Mesodermal cell (in vitro differentiated cells): ENCODE data around the gene TSPAN2.
A peak's percentile ranks its signal among the peaks of the same experiment; 100 is the strongest.

Experiments
- H3K27ac ChIP-seq: 2 replicates; pipeline ENCODE4 v1.7.0; 2013; ENCODE audit warnings: mild to moderate bottlenecking, low read depth, low read length, moderate library complexity; ENCODE audit not compliant: severe bottlenecking
- H3K36me3 ChIP-seq: 2 replicates; pipeline ENCODE4 v1.7.1; 2013; ENCODE audit warnings: mild to moderate bottlenecking, low read length, moderate library complexity; ENCODE audit not compliant: control insufficient read depth, insufficient read depth
- H3K4me1 ChIP-seq: one replicate; pipeline ENCODE4 v1.7.1; 2013; ENCODE audit warnings: mild to moderate bottlenecking, low read length; ENCODE audit not compliant: insufficient read depth, control insufficient read depth, poor library complexity, severe bottlenecking
- H3K4me3 ChIP-seq: 2 replicates; pipeline ENCODE4 v1.7.0; 2013; ENCODE audit warnings: low read length, control low read depth, mild to moderate bottlenecking; ENCODE audit not compliant: insufficient read depth, poor library complexity, severe bottlenecking; ENCODE audit errors: extremely low read depth
- H3K9me3 ChIP-seq: 2 replicates; pipeline ENCODE4 v1.7.1; 2013; ENCODE audit warnings: mild to moderate bottlenecking, low read length, moderate library complexity; ENCODE audit not compliant: control insufficient read depth
- WGBS, 2 experiments: methylation state at CpG; one replicate each; pipeline ENCODE4 v1.1.5; 2013; ENCODE audit warnings: missing lambda C conversion rate in 2 of 2; ENCODE audit not compliant: insufficient coverage in 2 of 2; 5-methylcytosine and 5-hydroxymethylcytosine counted together

TSPAN2 gene

DNA sequence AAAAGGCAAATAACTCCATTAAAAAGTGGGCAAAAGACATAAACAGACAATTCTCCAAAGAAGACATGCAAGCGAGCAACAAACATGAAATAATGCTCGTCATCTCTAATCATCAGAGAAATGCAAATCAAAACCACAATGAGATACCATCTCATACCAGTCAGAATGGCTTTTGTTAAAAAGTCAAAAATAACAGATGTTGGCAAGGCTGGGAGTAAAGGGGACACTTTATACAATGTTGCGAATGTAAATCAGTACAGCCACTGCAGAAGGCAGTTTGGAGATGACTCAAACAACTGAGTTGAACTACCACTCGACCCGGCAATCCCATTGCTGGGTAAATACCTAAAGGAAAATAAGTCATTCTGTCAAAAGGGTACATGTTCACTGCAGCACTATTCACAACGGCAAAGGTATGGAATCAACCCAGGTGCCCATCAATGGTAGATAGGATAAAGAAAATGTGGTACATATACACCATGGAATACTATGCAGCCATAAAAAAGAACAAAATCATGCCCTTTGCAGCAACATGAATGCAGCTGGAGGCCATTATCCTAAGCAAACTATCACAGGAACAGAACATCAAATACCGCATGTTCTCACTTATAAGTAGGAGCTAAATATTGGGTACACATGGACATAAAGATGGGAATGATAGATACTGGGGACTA, 25.9 kb downstream of the TSPAN2 start:
- H3K9me3 ChIP-seq: no peaks in the 10 kb centered on the region
- no peak overlapping the region for H3K27ac ChIP-seq
- H3K4me3 ChIP-seq: no peak overlapping the region
- no peaks in the 10 kb centered on the region for H3K36me3 ChIP-seq
- 92 to 100% methylated on average over 4 to 5 of the region's 7 CpGs for WGBS, 2 experiments
- no peaks in the 10 kb centered on the region for H3K4me1 ChIP-seq

GRCh38 chr1:115062542-115063004, 26.7 kb downstream of the TSPAN2 start:
- no peaks in the 10 kb centered on the region for H3K36me3 ChIP-seq
- no peak overlapping the region for H3K4me3 ChIP-seq
- no peak overlapping the region for H3K27ac ChIP-seq
- no peaks in the 10 kb centered on the region for H3K9me3 ChIP-seq
- H3K4me1 ChIP-seq: peaks cover under 1% of the 10 kb centered on the region
- WGBS, 2 experiments: 66 to 82% methylated on average over 4 to 5 of the region's 7 CpGs

DNA sequence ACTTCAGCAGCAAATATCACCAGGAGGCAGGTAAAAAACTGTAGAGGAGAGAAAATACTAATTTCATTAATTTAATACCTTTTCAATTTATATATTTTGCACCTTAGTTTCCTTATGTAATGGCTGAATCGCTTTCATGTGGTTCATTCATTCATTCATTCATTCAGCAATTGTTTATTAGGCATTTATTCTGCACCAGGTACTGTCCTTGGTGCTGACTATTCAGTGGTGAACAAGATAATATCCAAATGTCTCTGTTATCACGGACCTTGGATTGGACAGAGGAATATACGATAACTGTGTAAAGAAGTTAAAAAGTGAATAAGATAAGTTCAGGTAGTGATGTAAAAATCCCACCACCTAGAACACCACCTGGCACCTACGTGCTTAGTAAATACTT, 28.8 kb downstream of the TSPAN2 start:
- H3K9me3 ChIP-seq: no peaks in the 10 kb centered on the region
- H3K4me3 ChIP-seq: no peak overlapping the region
- H3K36me3 ChIP-seq: no peaks in the 10 kb centered on the region
- 62% methylated on average over 2 of the region's 4 CpGs; no CpG with 5 or more reads in 1 of the 2 experiments for WGBS, 2 experiments
- H3K27ac ChIP-seq: no peak overlapping the region
- H3K4me1 ChIP-seq: peaks cover 7% of the 10 kb centered on the region

DNA sequence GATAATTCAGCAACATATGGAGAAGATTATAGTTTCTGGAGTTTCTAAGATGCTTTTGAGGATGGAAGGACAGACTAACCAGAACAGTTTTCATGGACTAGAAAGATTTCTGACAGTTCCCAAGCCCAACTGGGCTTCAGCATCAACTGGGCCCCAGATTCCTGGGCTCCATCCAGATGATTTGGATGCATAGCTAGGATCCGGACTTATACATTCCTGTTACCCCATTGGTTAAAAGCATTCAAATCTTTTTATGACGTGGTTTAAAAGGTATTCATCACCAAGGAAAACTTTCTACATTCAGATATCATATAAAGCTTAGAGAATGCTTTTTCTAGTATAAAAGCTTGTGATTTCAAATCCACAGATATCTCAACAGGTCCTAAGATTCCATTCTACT, 30.0 kb downstream of the TSPAN2 start:
- no peaks in the 10 kb centered on the region for H3K9me3 ChIP-seq
- H3K27ac ChIP-seq: no peak overlapping the region
- H3K4me3 ChIP-seq: no peak overlapping the region
- no peaks in the 10 kb centered on the region for H3K36me3 ChIP-seq
- peaks cover 7% of the 10 kb centered on the region for H3K4me1 ChIP-seq
- 80% methylated on average over 1 of the region's 2 CpGs; no CpG with 5 or more reads in 1 of the 2 experiments for WGBS, 2 experiments

- Histone ChIP-seq H3K27ac (no peak overlapping the region), H3K4me1 (peaks cover 7% of the 10 kb centered on the region), H3K36me3 (no peaks in the 10 kb centered on the region), H3K9me3 (no peaks in the 10 kb centered on the region), H3K4me3 (no peak overlapping the region)
- 88 to 90% methylated on average over 5 to 6 of the region's 6 CpGs for WGBS, 2 experiments
Measured at GRCh38 chr1:115057661-115058254, 31.5 kb downstream of the TSPAN2 start.

DNA sequence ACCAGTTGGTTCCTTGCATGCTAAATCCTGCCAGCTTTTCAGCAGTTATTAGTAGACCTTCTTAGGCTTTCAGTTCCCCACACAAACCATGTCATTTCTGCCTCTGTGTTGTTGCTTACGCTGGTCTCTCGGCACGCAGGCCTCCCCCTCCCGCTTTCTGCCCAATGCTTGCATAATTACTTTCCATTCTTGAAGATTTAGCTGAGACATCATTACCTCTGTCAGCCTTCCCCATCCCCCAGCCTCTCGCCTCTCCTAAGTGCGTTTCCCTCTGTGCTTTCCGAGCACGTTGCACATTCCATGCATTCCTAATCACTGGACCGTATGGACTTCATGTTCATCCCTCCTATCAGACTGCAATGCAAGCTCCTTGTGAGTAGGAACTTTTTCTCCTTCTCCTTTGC, 32.9 kb downstream of the TSPAN2 start:
- 35 to 43% methylated on average over 9 of the region's 9 CpGs for WGBS, 2 experiments
- H3K4me1 ChIP-seq: peaks cover 7% of the 10 kb centered on the region
- no peaks in the 10 kb centered on the region for H3K9me3 ChIP-seq
- peak overlapping the region; percentile 48 for H3K27ac ChIP-seq
- H3K4me3 ChIP-seq: no peak overlapping the region
- no peaks in the 10 kb centered on the region for H3K36me3 ChIP-seq

- 54 to 69% methylated on average over 3 to 4 of the region's 9 CpGs for WGBS, 2 experiments
- H3K9me3 ChIP-seq: no peaks in the 10 kb centered on the region
- H3K4me3 ChIP-seq: no peak overlapping the region
- peaks cover 7% of the 10 kb centered on the region for H3K4me1 ChIP-seq
- H3K36me3 ChIP-seq: no peaks in the 10 kb centered on the region
- H3K27ac ChIP-seq: no peak overlapping the region
Measured at GRCh38 chr1:115052454-115053083, 36.7 kb downstream of the TSPAN2 start.

DNA sequence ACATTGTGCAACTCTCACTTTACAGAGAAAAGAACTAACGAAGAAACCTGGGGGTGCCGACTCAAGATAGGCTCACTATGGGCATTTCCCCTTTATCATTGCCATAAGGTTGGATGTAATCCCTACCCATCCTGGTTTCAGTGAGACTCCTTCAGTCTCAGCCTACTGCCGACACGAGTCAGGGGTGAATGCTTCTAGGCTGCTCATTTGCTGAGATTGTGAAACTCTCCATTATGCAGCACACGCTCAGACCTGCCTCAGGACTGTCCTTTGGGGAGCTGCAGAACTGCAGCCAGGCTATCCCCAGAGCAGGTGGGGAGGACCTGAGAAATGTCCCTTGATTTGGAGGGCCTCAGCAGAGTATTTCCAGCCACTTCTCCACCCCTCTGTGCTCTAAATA, 37.5 kb downstream of the TSPAN2 start:
- Histone ChIP-seq H3K4me1 (no peaks in the 10 kb centered on the region), H3K27ac (no peak overlapping the region), H3K9me3 (no peaks in the 10 kb centered on the region), H3K36me3 (no peaks in the 10 kb centered on the region), H3K4me3 (no peak overlapping the region)
- 87 to 93% methylated on average over 3 to 5 of the region's 5 CpGs for WGBS, 2 experiments

- Histone ChIP-seq H3K27ac (no peak overlapping the region), H3K4me1 (no peaks in the 10 kb centered on the region), H3K9me3 (no peaks in the 10 kb centered on the region), H3K4me3 (no peak overlapping the region), H3K36me3 (no peaks in the 10 kb centered on the region)
Measured at GRCh38 chr1:115046751-115047150, 42.6 kb downstream of the TSPAN2 start.

- Histone ChIP-seq H3K4me1 (peaks cover 16% of the 10 kb centered on the region), H3K9me3 (no peaks in the 10 kb centered on the region), H3K4me3 (no peak overlapping the region), H3K36me3 (no peaks in the 10 kb centered on the region), H3K27ac (no peak overlapping the region)
Measured at GRCh38 chr1:115041654-115042053, 47.6 kb downstream of the TSPAN2 start.

DNA sequence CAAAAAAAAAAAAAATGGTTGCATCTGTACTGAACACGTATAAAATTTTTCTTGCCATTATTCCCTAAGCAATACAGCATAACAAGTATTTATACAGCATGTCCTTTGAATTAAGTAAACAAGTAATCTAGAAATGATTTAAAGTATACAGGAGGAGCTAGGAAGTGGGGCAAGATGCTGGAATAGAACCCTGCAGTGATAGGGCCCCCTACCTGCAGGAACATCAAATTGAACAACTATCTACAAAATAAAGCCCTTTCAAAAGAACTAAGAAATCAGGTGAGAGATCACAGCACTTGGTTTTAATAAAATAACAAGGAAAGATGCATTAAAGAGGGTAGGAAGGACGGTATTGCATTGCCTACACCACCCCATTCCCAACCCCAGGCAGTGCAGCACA, 48.8 kb downstream of the TSPAN2 start:
- Histone ChIP-seq H3K4me1 (peaks cover 16% of the 10 kb centered on the region), H3K27ac (no peak overlapping the region), H3K4me3 (no peak overlapping the region), H3K9me3 (no peaks in the 10 kb centered on the region), H3K36me3 (no peaks in the 10 kb centered on the region)
- WGBS, 2 experiments: no CpG with 5 or more reads among the region's 2 CpGs
